Stimulated activated naive CD8-positive, alpha-beta T cell treated with anti-CD3 and anti-CD28 coated beads, Interleukin-15, amount 100 ng/mL, for 72 hours (primary cell): ENCODE data around the gene ATRNL1.

Experiments
- ATAC-seq: fragments of 150-1000 bp; cut with Tn5 transposase; 2 replicates; pipeline ENCODE4 v1.10.0; 2021; ENCODE audit warnings: mild to moderate bottlenecking, moderate library complexity
- DNase-seq, 2 donors: peaks; one replicate each; pipeline ENCODE4 v3.0.0; 2021 to 2022
- H3K27ac Mint-ChIP-seq, 2 donors: one replicate each; pipeline ENCODE4 v1.8.0; 2022; ENCODE audit warnings: mild to moderate bottlenecking in 2 of 2, mixed read lengths in 2 of 2, moderate library complexity in 2 of 2
- H3K27me3 Mint-ChIP-seq: one replicate; pipeline ENCODE4 v1.8.0; 2022; ENCODE audit warnings: mixed read lengths
- H3K4me1 Mint-ChIP-seq: one replicate; pipeline ENCODE4 v1.8.0; 2022; ENCODE audit warnings: mild to moderate bottlenecking, mixed read lengths
- H3K4me3 Mint-ChIP-seq, 2 donors: one replicate each; pipeline ENCODE4 v1.8.0; 2022; ENCODE audit warnings: mild to moderate bottlenecking in 2 of 2, mixed read lengths in 2 of 2, moderate library complexity in 1 of 2
- H3K9me3 Mint-ChIP-seq, 2 donors: one replicate each; pipeline ENCODE4 v1.8.0; 2022; ENCODE audit warnings: mixed read lengths in 2 of 2

The ATRNL1 gene

DNA sequence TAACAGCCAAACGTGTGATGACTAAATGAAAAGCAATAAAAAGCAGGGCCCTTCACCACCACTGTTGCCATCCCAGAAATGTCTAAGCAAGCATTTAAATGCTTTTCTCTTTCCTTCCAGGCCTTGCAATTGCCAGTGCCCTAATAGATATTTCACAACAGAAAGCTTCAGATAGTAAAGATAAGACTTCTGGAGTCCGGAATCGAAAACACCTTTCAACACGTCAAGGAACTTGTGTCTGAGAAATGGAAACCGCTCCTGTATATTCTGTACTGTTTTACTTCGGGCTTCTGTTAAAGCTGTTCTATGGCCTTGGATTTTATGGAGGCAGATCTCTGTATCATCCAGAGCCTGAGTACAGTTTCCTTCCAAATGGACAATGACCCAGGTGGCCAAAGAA lies 851.4 kb downstream of the ATRNL1 start:
- Mint-ChIP-seq H3K4me1 (no peaks in the 10 kb centered on the region), H3K27ac (no peak overlapping the region), H3K9me3 (no peaks in the 10 kb centered on the region), H3K27me3 (no peaks in the 10 kb centered on the region), H3K4me3 (no peak overlapping the region)
- ATAC-seq: no peak
- DNase-seq: no peak

DNA sequence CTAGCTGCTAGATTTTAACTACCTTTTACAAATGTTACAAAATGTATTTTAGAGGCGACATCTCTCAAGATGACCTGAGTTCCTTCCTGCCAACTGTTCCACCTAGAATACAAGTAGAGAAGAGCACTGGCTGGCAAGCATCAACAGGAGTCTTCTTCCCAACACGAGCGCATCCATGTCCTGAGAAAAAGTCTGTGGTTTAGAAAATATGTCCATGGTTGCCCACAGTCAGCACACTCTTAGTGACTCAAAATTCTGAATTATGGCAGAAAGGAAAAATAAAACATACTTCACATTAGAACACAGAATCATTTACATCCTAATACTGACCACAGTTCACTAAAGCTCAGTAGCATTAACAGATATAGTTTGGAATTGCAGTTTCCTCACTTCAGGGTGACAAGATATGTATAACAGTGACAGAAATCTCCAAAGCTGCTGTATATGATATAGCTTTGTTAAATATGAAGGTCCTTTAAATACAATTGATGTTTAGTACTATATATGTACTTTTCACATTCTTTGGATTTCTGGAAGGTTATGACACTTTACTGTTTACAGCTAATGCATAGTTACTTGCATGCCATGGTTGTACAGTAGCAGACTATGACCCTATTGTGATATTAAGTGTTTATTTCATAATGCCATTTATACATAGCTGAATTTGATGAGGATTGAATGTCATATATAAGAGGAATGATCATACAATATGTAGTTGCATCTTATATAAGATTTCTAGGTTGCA lies 852.7 kb downstream of the ATRNL1 start:
- Mint-ChIP-seq H3K4me3 (no peak overlapping the region), H3K9me3 (no peaks in the 10 kb centered on the region), H3K27ac (no peak overlapping the region), H3K27me3 (no peaks in the 10 kb centered on the region), H3K4me1 (no peaks in the 10 kb centered on the region)
- ATAC-seq (no peak), DNase-seq (no peak)

DNA sequence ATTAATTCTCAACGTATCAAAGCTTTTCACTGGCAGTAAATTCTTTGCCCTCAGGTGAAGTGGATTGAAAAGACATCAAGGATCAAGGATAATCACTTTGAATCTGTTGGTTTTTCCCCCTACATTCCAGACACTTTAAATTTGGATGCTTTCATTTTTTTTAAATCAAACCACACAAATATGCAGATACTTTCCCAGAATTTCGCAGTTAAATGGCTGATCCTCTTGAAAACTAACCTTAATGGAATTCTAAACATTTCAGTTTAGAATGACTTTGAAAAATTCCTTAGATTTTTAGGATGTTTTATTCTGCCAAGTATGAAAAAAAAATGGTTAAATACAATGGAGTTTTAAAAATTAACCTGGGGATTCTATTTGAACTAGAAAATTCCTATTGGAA lies 853.9 kb downstream of the ATRNL1 start:
- Mint-ChIP-seq H3K9me3 (no peaks in the 10 kb centered on the region), H3K4me1 (no peaks in the 10 kb centered on the region), H3K27ac (no peak overlapping the region), H3K27me3 (no peaks in the 10 kb centered on the region), H3K4me3 (no peak overlapping the region)
- ATAC-seq (no peak), DNase-seq (no peak)

DNA sequence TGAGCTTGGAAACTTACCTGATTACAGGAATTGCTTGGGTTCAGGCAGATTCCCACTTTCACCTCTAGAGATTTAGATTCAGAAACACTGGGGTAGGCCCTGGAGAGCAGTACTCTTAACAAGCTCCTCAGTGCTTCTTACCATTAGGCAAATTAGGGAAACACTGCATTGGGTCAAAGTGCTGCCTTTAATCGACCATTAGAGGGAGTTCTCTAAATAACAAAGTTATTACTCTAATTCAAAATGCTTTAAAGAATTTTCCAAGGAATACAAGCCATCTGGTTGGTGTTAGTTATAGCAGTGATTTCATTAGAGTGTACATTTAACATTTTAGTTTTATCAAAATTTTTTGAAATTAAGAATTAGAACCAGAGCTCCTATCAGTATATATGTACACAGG lies 855.3 kb downstream of the ATRNL1 start:
- no peak overlapping the region for H3K27ac Mint-ChIP-seq

DNA sequence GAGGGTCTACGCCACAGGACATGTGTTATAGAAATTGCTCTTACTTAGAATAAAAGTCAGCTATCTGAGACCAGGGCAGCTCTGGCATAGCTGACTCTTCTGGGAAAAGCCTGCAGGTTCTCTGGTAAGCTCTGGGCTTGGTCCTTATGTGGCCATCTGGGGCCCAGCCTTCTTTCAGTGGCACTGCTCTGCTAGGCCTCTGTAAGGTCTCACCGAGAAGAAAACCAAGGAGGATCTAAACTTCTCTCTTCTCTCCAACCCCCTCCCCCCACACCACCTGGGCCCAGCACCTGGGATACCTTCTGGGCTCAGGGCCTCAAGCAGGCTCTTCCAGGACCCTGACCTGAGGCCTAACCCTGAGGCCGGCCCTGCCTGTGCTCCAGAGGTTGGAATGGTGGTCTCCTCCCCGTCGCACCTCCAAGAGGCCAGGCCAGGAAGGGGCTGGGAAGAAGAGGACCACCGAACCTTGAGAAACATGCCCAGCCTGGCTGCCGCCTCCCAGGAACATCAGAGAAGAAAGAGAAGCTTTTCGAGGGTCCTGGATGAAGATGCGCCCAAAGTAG lies 856.2 kb downstream of the ATRNL1 start:
- Mint-ChIP-seq H3K27ac (no peak overlapping the region), H3K9me3 (no peaks in the 10 kb centered on the region), H3K4me1 (no peaks in the 10 kb centered on the region), H3K27me3 (no peaks in the 10 kb centered on the region), H3K4me3 (no peak overlapping the region)
- DNase-seq (no peak), ATAC-seq (peak; percentile 31)

More for the DNA sequence above, 855.3 kb downstream of the ATRNL1 start:
- Mint-ChIP-seq H3K9me3 (no peaks in the 10 kb centered on the region), H3K4me1 (no peaks in the 10 kb centered on the region), H3K4me3 (no peak overlapping the region), H3K27me3 (no peaks in the 10 kb centered on the region)
- DNase-seq (no peak), ATAC-seq (no peak)

DNA sequence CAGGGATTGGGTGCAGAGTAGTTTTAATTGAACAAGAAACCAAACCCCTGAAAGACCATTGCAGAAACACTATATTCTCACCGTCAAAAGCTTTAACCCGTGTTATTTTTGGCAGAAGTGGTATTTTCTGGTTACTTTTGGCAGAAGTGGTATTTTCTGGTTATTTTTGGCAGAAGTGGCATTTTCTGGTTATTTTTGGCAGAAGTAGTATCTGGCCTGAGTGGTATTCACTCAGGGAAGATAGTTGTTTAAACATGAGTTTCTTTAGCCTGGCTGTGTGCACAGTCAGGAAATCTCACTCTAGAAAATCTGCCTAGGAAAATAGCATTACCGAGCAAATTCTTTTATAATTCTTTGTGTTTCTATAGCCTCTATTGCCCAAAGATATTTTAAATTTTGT lies 857.2 kb downstream of the ATRNL1 start:
- Mint-ChIP-seq H3K4me1 (no peaks in the 10 kb centered on the region), H3K27me3 (no peaks in the 10 kb centered on the region), H3K9me3 (no peaks in the 10 kb centered on the region), H3K4me3 (no peak overlapping the region), H3K27ac (no peak overlapping the region)
- DNase-seq: no peak
- ATAC-seq: no peak

DNA sequence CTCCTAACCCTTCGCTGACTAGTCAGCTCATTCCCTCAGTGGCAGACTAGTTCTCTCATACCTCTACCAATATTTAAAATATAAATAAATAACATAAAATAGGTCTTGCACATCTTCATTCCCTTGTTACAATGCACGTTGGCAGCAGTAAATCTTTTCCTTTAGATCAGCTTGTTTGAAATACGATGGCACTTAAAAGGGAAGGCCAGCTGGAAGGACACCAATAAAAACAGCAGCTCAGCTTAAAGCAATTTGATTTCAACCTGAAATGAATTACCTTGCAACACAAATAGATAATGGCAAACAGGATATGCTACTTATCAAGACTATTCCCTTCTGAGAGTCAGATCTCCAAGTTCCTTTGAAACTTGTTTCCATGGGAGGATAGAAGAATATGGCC lies 858.1 kb downstream of the ATRNL1 start:
- DNase-seq (no peak), ATAC-seq (no peak)
- H3K27me3 Mint-ChIP-seq: no peaks in the 10 kb centered on the region
- no peak overlapping the region for H3K4me3 Mint-ChIP-seq
- H3K27ac Mint-ChIP-seq: no peak overlapping the region
- no peaks in the 10 kb centered on the region for H3K9me3 Mint-ChIP-seq
- H3K4me1 Mint-ChIP-seq: no peaks in the 10 kb centered on the region

DNA sequence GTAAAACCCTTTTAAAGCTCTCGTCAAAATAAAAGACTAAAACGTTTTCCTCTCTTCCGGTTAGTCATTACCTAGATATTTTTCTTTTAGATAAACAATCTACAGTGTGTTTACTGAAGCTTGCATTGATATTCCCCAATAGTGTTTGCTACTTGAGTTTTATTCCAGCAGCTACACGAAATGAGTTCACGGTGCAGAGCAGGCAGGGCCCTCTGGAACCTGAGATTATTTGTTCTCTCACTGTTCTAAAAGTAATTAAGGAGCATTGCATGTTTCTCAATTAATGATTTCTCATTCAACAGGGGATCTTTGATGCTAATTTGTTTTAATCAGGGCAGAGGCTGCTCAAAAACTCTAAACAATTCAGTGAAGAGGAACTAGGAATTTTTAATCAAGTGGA lies 860.1 kb downstream of the ATRNL1 start:
- Mint-ChIP-seq H3K27me3 (no peaks in the 10 kb centered on the region), H3K4me1 (no peaks in the 10 kb centered on the region), H3K9me3 (no peaks in the 10 kb centered on the region), H3K27ac (no peak overlapping the region), H3K4me3 (no peak overlapping the region)
- DNase-seq (no peak), ATAC-seq (no peak)

DNA sequence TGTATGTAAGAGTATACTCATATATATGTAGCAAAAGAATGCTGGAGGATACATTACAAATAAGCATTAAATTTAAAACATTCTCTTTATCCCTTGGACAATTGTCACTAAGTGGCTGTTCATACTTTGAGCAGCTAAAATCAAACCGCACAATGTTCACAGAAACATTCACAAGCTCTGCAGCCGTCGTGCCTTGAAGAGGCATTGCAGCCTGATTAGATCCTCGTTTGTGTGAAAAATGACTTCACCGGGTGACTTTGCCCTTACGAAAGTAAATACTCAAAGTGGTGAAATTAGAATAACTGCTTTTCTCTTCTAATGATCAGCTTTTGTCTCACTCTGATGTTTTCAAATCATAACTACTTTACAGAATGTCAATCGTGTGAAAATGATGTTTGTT lies 860.8 kb downstream of the ATRNL1 start:
- ATAC-seq: no peak
- Mint-ChIP-seq H3K27ac (no peak overlapping the region), H3K4me1 (no peaks in the 10 kb centered on the region), H3K9me3 (no peaks in the 10 kb centered on the region), H3K27me3 (no peaks in the 10 kb centered on the region), H3K4me3 (no peak overlapping the region)
- DNase-seq: no peak

DNA sequence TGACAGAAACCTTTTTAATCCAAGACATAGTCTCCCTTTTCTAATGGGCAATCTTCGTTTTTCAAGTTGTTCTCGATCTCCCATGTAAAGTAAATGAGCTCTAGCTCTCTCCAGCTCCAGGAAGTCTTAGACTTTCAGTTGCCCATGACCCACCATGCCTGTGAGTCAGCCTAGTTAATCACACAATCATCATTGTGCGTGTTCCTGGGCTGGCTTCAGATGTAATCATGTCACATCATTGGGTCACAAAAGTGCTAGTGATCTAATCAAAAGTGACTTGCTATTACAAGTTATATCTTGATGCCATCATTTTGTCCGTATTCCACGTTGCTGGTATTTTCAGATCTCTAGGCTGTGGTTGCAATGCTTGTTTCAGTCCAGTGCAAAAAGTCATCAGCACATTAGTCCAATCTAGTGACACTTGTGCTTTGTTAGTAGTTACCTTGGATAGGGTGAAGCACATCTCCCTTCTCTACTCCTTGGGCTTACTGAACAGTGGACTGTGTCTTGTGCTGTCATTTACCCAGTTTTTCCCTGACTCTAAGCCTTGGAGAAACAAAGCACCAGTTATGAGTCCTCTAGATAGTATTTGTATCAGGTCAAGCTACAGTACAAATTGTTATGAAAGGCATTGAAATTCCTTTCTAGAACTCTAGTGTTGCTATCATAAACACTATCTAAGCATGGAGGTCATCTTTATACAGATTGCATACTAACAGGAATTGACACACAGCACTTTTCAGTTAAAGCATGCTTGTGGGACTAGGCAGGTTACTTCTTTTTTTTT lies 863.3 kb downstream of the ATRNL1 start:
- no peak overlapping the region for H3K4me3 Mint-ChIP-seq

DNA sequence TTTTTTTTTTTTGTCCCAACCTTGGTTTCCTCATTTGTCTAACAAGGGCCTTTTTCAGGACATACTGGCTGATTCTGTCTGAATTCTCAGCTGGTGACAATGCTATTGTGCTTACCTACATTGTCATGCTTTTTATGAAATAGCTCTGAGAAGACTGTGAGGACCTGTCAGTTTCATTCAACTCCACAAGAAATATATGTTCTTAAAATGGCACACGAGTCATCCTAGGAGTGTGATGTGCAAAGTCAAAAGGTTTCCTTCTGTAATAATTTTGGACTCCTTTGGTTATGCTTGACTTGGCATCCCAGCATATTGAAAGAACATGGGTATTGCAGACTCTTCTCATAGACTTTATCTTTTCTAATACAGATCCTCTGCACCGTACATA lies 863.8 kb downstream of the ATRNL1 start:
- Mint-ChIP-seq H3K9me3 (no peaks in the 10 kb centered on the region), H3K4me3 (no peak overlapping the region), H3K27me3 (no peaks in the 10 kb centered on the region), H3K27ac (no peak overlapping the region), H3K4me1 (no peaks in the 10 kb centered on the region)
- no peak for DNase-seq
- no peak for ATAC-seq

More for the DNA sequence above, 863.3 kb downstream of the ATRNL1 start:
- DNase-seq (no peak), ATAC-seq (no peak)
- H3K27me3 Mint-ChIP-seq: no peaks in the 10 kb centered on the region
- no peak overlapping the region for H3K27ac Mint-ChIP-seq
- H3K4me1 Mint-ChIP-seq: no peaks in the 10 kb centered on the region
- H3K9me3 Mint-ChIP-seq: no peaks in the 10 kb centered on the region

DNA sequence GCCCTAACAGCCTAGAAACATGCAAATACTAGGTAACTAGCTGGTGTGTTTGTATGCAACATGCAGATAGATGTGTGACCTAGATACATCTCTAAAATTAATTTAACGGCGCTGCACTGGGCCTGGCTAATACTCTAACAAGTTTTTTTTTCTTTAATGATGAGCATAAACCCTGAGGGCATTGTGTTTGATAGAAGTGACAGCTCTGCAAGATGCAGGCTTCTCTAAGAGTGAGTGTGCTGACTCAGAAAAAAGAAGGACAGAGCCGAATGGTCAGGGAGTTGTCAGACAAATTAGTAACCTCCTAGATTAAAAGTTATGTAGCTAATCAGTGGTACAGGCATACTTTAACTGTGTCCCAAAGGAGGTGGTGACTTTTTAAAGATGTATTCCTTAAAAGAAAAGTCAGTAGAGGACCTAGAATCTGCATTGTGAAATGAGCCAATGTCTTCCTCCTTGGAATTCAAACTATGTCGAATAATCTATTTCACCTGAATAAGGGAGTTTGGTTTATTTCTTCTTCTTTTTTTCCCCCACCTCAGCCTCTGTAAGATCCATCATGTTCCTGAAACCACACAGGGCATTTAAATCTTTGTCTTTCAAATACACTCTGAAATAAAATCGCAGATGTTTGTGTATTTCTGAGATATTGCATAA lies 864.7 kb downstream of the ATRNL1 start:
- no peaks in the 10 kb centered on the region for H3K27me3 Mint-ChIP-seq
- H3K27ac Mint-ChIP-seq: no peak overlapping the region
- H3K4me3 Mint-ChIP-seq: no peak overlapping the region
- H3K4me1 Mint-ChIP-seq: no peaks in the 10 kb centered on the region
- no peak for DNase-seq
- no peak for ATAC-seq
- no peaks in the 10 kb centered on the region for H3K9me3 Mint-ChIP-seq

DNA sequence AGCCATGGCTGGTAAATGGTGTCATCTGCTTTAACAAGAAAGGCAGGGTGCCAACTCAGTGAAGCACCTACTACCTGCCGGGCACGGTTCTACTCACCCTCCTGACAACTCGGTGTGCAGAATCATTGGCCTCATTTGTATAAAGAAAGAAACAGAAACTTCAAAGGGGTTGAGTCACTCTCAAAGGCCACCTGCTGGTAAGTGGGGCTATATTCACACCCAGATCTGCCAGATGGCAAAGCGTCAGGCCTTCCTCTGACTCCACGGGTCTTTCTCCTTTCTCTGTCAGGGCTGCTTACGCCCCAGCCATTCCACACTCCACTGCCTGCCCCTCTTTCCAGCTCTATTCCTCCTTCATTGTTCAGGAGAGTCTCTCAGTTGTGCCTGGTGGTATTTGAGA lies 870.7 kb downstream of the ATRNL1 start:
- Mint-ChIP-seq H3K4me1 (no peaks in the 10 kb centered on the region), H3K4me3 (no peak overlapping the region), H3K9me3 (peaks cover 5 to 7% of the 10 kb centered on the region in 2 donors), H3K27ac (peak overlapping the region in 1 of 2 donors; percentile 28), H3K27me3 (no peaks in the 10 kb centered on the region)
- ATAC-seq: no peak
- DNase-seq: no peak

DNA sequence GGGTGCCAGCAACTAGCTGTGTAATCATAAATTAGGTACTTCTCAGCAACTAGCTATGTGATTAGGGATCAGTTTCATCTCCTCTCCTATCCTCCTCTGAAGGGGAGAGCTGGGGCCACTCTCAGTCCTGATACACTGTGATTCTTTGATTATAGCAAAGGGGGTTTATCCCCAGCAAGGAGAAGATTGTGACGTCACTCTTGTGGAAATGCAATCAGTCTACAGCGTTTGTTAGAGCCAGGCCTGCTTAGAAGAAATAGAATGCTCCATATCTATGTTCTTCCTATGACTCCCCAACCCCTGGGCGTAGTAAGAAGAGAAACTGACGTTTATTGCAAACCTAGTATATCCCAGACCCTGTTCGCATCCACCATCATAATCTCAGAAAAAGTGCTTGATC lies 871.7 kb downstream of the ATRNL1 start:
- H3K9me3 Mint-ChIP-seq: peaks cover 5 to 7% of the 10 kb centered on the region in 2 donors
- no peaks in the 10 kb centered on the region for H3K4me1 Mint-ChIP-seq
- H3K27me3 Mint-ChIP-seq: no peaks in the 10 kb centered on the region
- ATAC-seq (no peak), DNase-seq (no peak)
- no peak overlapping the region for H3K4me3 Mint-ChIP-seq
- no peak overlapping the region for H3K27ac Mint-ChIP-seq

DNA sequence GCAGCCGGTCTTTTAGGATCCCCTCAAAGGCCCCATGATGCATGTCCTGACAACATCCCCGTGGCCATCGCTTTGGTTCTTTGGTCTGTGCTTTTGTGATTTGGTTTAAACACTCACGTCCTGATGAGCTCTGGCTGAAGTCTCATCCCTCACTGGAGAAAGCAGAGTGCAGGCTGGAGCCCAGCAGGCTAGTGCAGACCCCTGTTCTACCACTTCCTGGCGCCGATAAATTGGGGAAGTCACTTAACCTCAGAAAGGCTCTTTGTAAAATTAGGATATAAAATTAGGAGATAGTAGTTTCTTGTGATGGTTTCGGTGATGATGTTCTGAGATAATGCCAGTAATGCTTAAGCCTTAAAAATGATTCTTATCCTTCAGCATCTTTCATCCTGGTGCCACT lies 872.2 kb downstream of the ATRNL1 start:
- no peaks in the 10 kb centered on the region for H3K4me1 Mint-ChIP-seq
- no peak overlapping the region for H3K4me3 Mint-ChIP-seq
- no peaks in the 10 kb centered on the region for H3K27me3 Mint-ChIP-seq
- DNase-seq (no peak), ATAC-seq (no peak)
- no peak overlapping the region for H3K27ac Mint-ChIP-seq
- peaks cover 5 to 7% of the 10 kb centered on the region in 2 donors for H3K9me3 Mint-ChIP-seq

DNA sequence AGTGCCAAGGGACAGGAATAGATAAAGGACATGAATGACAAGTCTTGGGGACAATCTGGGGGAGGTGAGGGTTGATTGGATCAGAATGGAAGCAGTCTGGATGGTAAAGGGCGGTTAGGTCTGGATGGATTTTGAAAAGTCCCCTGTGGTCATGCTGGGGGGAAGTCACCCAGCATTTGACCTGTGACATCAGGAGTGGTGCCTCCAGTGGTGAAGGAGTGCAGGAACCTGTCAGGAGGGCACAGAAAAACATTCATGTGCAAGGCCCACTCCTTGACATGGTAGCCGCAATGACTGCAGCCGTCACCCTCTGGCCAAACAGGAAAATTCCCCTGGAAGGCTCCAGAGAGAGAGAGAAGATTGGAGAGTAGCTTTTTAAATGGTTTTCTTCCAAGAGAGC lies 875.1 kb downstream of the ATRNL1 start:
- ATAC-seq (no peak), DNase-seq (no peak)
- Mint-ChIP-seq H3K27ac (no peak overlapping the region), H3K4me1 (no peaks in the 10 kb centered on the region), H3K4me3 (no peak overlapping the region), H3K27me3 (no peaks in the 10 kb centered on the region), H3K9me3 (peaks cover 5 to 13% of the 10 kb centered on the region in 2 donors)
